HL-60 (cell line): ENCODE measurements around the gene PLCL2.

Experiments used
- TF ChIP-seq, protein P1 (sequence below): IDR thresholded peaks from one replicate; pipeline ENCODE4 v1.5.1; 2011; ENCODE audit warnings: low read length, control low read depth, inconsistent platforms; ENCODE audit not compliant: insufficient read depth
- TF ChIP-seq, protein P2 (sequence below): IDR thresholded peaks from 2 replicates; pipeline ENCODE4 v1.6.1; 2012; ENCODE audit warnings: low read depth; ENCODE audit not compliant: insufficient replicate concordance

DNA sequence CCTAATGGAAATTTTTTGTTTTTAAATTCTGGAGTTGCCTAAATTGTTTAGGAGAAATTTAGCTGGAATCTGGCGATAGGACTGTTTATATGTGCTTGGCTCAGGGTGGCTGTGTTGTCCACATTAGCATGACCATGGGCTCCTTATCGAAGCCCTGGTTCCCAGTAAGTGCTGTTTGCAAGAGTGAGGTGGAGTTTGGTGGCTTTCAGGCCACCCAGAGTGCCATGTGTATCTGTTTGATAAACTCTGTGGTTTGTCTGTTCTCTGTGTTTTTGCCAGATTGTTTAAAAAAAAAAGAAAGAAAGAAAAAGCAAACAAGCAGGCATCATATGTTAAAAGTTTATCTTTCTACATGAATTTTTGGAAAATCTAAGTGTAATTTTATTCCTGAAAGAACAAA is 51.5 kb downstream of the PLCL2 start:
- TF ChIP-seq, protein P1, sequence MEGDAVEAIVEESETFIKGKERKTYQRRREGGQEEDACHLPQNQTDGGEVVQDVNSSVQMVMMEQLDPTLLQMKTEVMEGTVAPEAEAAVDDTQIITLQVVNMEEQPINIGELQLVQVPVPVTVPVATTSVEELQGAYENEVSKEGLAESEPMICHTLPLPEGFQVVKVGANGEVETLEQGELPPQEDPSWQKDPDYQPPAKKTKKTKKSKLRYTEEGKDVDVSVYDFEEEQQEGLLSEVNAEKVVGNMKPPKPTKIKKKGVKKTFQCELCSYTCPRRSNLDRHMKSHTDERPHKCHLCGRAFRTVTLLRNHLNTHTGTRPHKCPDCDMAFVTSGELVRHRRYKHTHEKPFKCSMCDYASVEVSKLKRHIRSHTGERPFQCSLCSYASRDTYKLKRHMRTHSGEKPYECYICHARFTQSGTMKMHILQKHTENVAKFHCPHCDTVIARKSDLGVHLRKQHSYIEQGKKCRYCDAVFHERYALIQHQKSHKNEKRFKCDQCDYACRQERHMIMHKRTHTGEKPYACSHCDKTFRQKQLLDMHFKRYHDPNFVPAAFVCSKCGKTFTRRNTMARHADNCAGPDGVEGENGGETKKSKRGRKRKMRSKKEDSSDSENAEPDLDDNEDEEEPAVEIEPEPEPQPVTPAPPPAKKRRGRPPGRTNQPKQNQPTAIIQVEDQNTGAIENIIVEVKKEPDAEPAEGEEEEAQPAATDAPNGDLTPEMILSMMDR: no peak
- TF ChIP-seq, protein P2, sequence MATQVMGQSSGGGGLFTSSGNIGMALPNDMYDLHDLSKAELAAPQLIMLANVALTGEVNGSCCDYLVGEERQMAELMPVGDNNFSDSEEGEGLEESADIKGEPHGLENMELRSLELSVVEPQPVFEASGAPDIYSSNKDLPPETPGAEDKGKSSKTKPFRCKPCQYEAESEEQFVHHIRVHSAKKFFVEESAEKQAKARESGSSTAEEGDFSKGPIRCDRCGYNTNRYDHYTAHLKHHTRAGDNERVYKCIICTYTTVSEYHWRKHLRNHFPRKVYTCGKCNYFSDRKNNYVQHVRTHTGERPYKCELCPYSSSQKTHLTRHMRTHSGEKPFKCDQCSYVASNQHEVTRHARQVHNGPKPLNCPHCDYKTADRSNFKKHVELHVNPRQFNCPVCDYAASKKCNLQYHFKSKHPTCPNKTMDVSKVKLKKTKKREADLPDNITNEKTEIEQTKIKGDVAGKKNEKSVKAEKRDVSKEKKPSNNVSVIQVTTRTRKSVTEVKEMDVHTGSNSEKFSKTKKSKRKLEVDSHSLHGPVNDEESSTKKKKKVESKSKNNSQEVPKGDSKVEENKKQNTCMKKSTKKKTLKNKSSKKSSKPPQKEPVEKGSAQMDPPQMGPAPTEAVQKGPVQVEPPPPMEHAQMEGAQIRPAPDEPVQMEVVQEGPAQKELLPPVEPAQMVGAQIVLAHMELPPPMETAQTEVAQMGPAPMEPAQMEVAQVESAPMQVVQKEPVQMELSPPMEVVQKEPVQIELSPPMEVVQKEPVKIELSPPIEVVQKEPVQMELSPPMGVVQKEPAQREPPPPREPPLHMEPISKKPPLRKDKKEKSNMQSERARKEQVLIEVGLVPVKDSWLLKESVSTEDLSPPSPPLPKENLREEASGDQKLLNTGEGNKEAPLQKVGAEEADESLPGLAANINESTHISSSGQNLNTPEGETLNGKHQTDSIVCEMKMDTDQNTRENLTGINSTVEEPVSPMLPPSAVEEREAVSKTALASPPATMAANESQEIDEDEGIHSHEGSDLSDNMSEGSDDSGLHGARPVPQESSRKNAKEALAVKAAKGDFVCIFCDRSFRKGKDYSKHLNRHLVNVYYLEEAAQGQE: no peak
